HUES48 (cell line): ENCODE results near the gene C1orf174.

Experiments
- H3K27ac ChIP-seq: one replicate; pipeline ENCODE4 v1.7.0; 2013; ENCODE audit warnings: low read depth, low read length, inconsistent platforms
- H3K27me3 ChIP-seq: 2 replicates; pipeline ENCODE4 v1.6.1; 2013; ENCODE audit warnings: mild to moderate bottlenecking, low read length; ENCODE audit not compliant: control insufficient read depth, insufficient read depth
- H3K36me3 ChIP-seq: 2 replicates; pipeline ENCODE4 v1.6.1; 2013; ENCODE audit warnings: low read length; ENCODE audit not compliant: control insufficient read depth, insufficient read depth
- H3K4me1 ChIP-seq: 2 replicates; pipeline ENCODE4 v1.6.1; 2013; ENCODE audit warnings: mild to moderate bottlenecking, low read length; ENCODE audit not compliant: control insufficient read depth, insufficient read depth
- H3K4me3 ChIP-seq: 2 replicates; pipeline ENCODE4 v1.5.1; 2013; ENCODE audit warnings: mild to moderate bottlenecking, low read depth, low read length
- H3K9ac ChIP-seq: 2 replicates; pipeline ENCODE4 v1.6.1; 2013; ENCODE audit warnings: mild to moderate bottlenecking, low read depth, low read length, moderate library complexity
- H3K9me3 ChIP-seq: 2 replicates; pipeline ENCODE4 v1.6.1; 2013; ENCODE audit warnings: low read length; ENCODE audit not compliant: control insufficient read depth, insufficient read depth

The C1orf174 gene

DNA sequence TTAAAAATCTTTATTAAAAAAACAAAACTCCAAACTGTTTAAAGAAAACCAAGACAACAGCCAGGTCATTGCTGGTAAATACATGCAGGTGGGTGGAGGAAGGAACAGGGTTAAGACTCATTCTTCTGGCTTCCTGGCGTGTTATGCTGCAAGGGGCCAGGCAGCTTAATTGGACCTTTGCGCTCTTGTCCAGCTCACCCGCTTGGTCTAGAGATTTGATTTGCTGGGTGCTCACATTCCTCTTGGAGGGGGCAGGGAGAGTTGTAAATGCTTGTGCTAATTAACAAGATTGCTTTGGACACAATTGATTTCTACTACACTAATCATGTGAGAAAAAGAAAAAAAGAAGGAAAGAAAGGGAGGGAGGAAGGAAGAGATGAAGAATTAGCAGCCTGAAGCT is 53.5 kb downstream of the C1orf174 start:
- Histone ChIP-seq H3K4me3 (no peak overlapping the region), H3K4me1 (no peaks in the 10 kb centered on the region), H3K9me3 (no peaks in the 10 kb centered on the region), H3K36me3 (peaks cover 32% of the 10 kb centered on the region), H3K27ac (no peak overlapping the region), H3K9ac (no peak overlapping the region), H3K27me3 (no peaks in the 10 kb centered on the region)

DNA sequence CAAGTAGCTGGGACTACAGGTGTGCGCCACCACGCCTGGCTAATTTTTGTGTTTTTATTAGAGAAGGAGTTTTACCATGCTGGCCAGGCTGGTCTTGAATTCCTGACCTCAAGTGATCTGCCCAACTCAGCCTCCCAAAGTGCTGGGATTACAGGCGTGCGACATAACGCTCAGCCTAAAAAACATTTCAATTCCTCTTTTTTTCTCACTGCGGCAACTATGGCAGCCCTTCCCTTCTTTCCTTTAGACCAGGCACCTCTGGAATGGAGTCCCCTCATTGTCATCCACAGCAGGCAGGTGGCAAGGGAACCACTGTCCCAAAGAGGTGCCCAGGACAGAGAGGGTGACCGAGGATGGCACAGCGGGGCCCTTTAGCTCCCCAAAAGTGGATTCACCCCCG is 57.2 kb downstream of the C1orf174 start:
- peaks cover 35% of the 10 kb centered on the region for H3K36me3 ChIP-seq
- no peak overlapping the region for H3K9ac ChIP-seq
- no peak overlapping the region for H3K4me3 ChIP-seq
- no peaks in the 10 kb centered on the region for H3K9me3 ChIP-seq
- no peaks in the 10 kb centered on the region for H3K4me1 ChIP-seq
- H3K27ac ChIP-seq: no peak overlapping the region
- no peaks in the 10 kb centered on the region for H3K27me3 ChIP-seq

DNA sequence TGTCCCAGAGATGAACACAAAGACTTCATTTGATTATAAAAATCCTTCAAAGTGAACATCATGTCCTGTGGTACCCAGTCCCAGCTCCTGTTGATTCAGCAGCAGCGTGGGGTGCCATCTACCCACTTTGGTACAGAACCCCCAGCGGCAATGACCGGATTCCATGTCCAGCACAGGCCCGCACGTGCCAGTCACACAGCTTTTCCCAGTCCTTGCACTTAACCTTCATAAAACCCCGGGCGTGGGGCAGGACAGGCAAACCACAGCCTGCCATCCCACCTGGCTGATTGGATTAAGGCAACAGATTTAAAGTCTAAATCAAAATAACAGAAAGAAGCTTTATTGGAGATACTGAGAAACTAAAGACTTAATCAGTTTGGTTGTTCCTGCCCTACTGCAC is 58.6 kb downstream of the C1orf174 start:
- H3K27ac ChIP-seq: no peak overlapping the region
- no peaks in the 10 kb centered on the region for H3K4me1 ChIP-seq
- no peak overlapping the region for H3K4me3 ChIP-seq
- H3K36me3 ChIP-seq: peaks cover 41% of the 10 kb centered on the region
- H3K27me3 ChIP-seq: no peaks in the 10 kb centered on the region
- no peaks in the 10 kb centered on the region for H3K9me3 ChIP-seq
- H3K9ac ChIP-seq: no peak overlapping the region
